ENCODE measurements around the gene ACTL7A. TPM values are rescaled to one million over a fixed set of nuclear protein-coding genes. Genes with fewer than 3 reads are reported as not detected.
"Not testable (repeated sequence)": the region's sequence is repeated elsewhere in the genome, so short reads cannot be mapped to it uniquely, and the experiment has no call there.

The ACTL7A gene
- total and polyA plus RNA-seq, 11 donors = not detected

DNA sequence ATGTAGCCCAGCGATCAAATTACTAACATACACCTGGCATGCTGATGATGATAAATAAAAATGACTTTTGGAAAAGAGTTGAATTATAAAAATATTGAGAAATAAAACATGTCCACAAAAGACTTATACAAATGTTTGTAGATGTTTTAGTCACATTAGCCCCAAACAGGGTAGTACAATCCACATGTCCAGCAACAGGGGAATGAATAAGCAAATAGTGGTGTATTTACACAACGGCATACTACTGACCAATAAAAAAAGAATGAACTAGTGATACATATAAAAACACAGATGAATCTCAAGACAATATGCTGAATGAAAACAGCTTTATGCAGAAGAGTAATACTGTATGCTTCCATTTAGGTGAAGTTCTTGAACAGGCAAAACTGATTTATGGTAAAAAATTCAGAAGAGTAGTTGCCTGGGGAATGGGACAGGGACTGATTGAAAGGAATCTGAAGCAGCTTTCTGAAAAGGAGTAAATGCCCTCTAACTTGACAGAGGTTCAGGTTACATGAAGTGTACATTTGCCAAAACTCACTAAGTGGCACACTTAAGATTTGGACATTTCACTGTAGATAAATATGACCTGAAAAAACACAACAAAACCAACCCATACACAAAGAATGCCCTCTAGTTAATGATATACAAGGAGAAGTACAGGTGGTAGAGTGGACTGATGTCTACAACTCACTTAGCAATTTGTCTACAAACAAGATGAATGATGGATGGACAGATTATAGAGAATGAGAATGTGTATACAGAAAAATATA lies 35.4 kb downstream of the ACTL7A start:
- Histone ChIP-seq H3K27ac (no peak overlapping the region), H3K27me3 (no peaks in the 10 kb centered on the region), H3K4me1 (no peaks in the 10 kb centered on the region), H3K9me3 (no peaks in the 10 kb centered on the region), H3K4me3 (no peak overlapping the region), H3K36me3 (peaks cover 0 to 98% (median 97%) of the 10 kb centered on the region in 9 donors)
- ATAC-seq = no peak
- intact Hi-C loops (cut with DNase I) = loop anchor here in 1 of 10 donors (10.0 kb wide), 1 partner anchor 427 kb away; the partner anchor contains the start of gene EPB41L4B
- TF ChIP-seq CTCF (IDR thresholded peaks at IDR 0.05) (no peak), POLR2A (IDR thresholded peaks at IDR 0.05) (no peak)
- 93 to 99% (median 97%) methylated on average over 2 of the region's 2 CpGs for WGBS, 4 donors
- no peak for DNase-seq

DNA sequence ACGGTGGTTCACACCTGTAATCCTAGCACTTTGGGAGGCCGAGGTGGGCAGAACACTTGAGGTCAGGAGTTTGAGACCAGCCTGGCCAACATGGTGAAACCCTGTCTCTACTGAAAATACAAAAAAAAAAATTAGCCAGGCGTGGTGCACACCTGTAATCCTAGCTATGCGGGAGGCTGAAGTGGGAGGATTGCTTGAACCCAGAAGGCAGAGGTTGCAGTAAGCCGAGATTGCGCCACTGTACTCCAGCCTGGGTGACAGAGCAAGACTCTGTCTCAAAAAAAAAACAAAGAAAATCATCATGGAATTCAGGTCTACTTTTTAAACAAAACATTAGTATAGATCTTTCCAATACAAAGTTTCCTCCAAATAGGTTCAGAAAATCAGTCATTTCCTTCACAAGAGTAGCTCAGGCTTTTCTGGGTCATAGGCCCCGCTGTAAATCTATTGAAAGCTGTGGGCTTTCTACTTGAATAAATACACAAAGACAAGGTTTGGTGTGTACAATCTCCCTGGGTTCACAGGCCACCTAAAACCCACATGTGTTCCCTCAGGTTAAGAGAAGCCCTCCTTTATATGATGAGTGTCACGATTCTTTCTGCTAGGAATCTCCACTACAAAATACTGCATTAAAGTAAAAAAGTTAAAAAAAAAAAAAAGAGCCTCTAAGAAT lies 37.1 kb downstream of the ACTL7A start:
- not testable (repeated sequence) for H3K9me3 ChIP-seq, H3K27ac ChIP-seq, DNase-seq, H3K4me1 ChIP-seq, ATAC-seq, H3K27me3 ChIP-seq, H3K4me3 ChIP-seq
- WGBS, 4 donors = 95 to 97% (median 96%) methylated on average over 8 of the region's 8 CpGs
- peaks cover 0 to 98% (median 96%) of the 10 kb centered on the region in 9 donors for H3K36me3 ChIP-seq
- intact Hi-C loops (cut with DNase I) = loop anchor here in 1 of 10 donors (10.0 kb wide), 1 partner anchor 426 kb away; the partner anchor contains the start of gene EPB41L4B

- Histone ChIP-seq H3K4me3 (no peak overlapping the region), H3K9me3 (no peaks in the 10 kb centered on the region), H3K36me3 (peaks cover 0 to 98% (median 96%) of the 10 kb centered on the region in 9 donors), H3K4me1 (no peaks in the 10 kb centered on the region), H3K27ac (no peak overlapping the region), H3K27me3 (no peaks in the 10 kb centered on the region)
- intact Hi-C loops (cut with DNase I) = no loop called here
- ATAC-seq (no peak), DNase-seq (no peak)
- 92 to 97% (median 95%) methylated on average over 5 of the region's 5 CpGs for WGBS, 4 donors
- TF ChIP-seq POLR2A (IDR thresholded peaks at IDR 0.05) = no peak
- TF ChIP-seq CTCF (IDR thresholded peaks at IDR 0.05) = no peak
Observed at GRCh38 chr9:108900176-108900575, 38.1 kb downstream of the ACTL7A start.

DNA sequence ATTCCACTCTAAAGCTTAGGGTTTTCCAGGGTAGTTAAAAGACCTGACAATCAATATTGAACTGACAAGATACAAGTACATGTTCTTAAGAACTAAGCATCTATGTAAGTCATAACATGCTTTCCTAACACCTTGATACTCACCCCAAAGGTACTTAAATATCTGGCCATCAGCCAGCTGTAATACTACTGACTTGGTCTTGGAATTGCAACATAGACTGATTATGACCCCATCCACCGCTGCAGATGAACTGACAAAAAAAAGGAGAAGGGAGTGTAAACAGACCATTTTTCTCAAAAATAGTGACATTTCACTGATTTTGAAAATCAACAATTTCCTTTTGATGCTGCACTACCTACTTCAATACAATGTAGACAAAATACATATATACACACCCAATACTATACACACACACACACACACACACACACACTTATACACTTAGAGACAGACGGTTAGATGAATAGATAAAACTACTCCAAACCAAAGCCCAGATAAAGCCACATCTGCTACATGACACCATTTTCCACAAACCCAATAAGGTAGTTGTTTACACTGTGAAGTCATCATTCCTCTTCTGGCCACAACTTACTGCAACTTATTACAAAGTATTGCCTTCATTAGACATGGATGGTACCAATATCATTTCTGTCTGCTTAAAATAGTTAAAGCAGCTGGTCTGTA lies 41.5 kb downstream of the ACTL7A start:
- WGBS, 4 donors = 90 to 94% (median 93%) methylated on average over 2 of the region's 2 CpGs

More for the DNA sequence above, 41.5 kb downstream of the ACTL7A start:
- no peak overlapping the region for H3K4me3 ChIP-seq
- no peak overlapping the region for H3K27ac ChIP-seq
- H3K36me3 ChIP-seq = peaks cover 0 to 98% (median 94%) of the 10 kb centered on the region in 9 donors
- H3K9me3 ChIP-seq = no peaks in the 10 kb centered on the region
- TF ChIP-seq CTCF (IDR thresholded peaks at IDR 0.05) = no peak
- TF ChIP-seq POLR2A (IDR thresholded peaks at IDR 0.05) = no peak
- intact Hi-C loops (cut with DNase I) = no loop called here
- H3K4me1 ChIP-seq = no peaks in the 10 kb centered on the region
- DNase-seq (no peak), ATAC-seq (no peak)
- H3K27me3 ChIP-seq = no peaks in the 10 kb centered on the region
